Gastrocnemius medialis (tissue), 4 donors: Measurements from ENCODE around the gene NTN1. TPM values are rescaled to one million over a fixed set of nuclear protein-coding genes. Genes with fewer than 3 reads are reported as not detected.

Source experiments
- ATAC-seq, 2 donors: fragments of 150-250 bp; one replicate each; pipeline ENCODE4 v1.9.1; 2016
- DNase-seq, 2 donors: peaks; one replicate each; pipeline ENCODE4 v3.0.0-alpha.2; 2019
- H3K27ac ChIP-seq, 4 donors: fragments of 200-600 bp; sonication (generic); 1 replicate in 1 of 4; 2 replicates in 3 of 4; pipeline ENCODE4 v1.5.1; 2016 to 2018; ENCODE audit warnings: mild to moderate bottlenecking in 2 of 4, moderate library complexity in 1 of 4
- H3K27me3 ChIP-seq, 3 donors: fragments of 200-600 bp; sonication (generic) in 2 of 3; 1 replicate in 1 of 3; 2 replicates in 2 of 3; pipeline versions ENCODE4 v1.5.1 to v1.6.0; 2016 to 2019; ENCODE audit warnings: mild to moderate bottlenecking in 1 of 3, moderate library complexity in 1 of 3
- H3K36me3 ChIP-seq, 2 donors: fragments of 200-600 bp; sonication (generic) in 1 of 2; one replicate each; pipeline ENCODE4 v1.5.1; 2017 to 2018
- H3K4me1 ChIP-seq, 2 donors: fragments of 200-600 bp; sonication (generic) in 1 of 2; one replicate each; pipeline ENCODE4 v1.5.1; 2016 to 2017; ENCODE audit warnings: mild to moderate bottlenecking in 2 of 2
- H3K4me3 ChIP-seq, 4 donors: fragments of 200-600 bp; sonication (generic) in 3 of 4; 1 replicate in 1 of 4; 2 replicates in 3 of 4; pipeline ENCODE4 v1.5.1; 2016 to 2019; ENCODE audit warnings: mild to moderate bottlenecking in 2 of 4
- H3K9me3 ChIP-seq, 3 donors: fragments of 200-600 bp; sonication (generic) in 2 of 3; 1 replicate in 1 of 3; 2 replicates in 2 of 3; pipeline ENCODE4 v1.5.1; 2016 to 2019
- POLR2A ChIP-seq, 2 donors: fragments of 450-650 bp; IDR thresholded peaks; one replicate each; pipeline ENCODE4 v1.6.1; 2017; ENCODE audit warnings: antibody characterized with exemption in 2 of 2, mild to moderate bottlenecking in 2 of 2, moderate library complexity in 2 of 2
- in situ Hi-C, 4 donors: fragments of 200-750 bp; cut with MboI; loops; one replicate each; pipeline versions ENCODE4 v1.15.0 to v1.8.0; 2017; ENCODE audit warnings: low sequenced_read_pairs in 4 of 4
- intact Hi-C: fragments of 100-400 bp; cut with DNase I; formaldehyde crosslinking; loops from one replicate; pipeline ENCODE4 v1.15.1; 2023; ENCODE audit warnings: low total_unique reads
- total RNA-seq, 4 donors: library from RNA; depleted of rRNA; stranded (reverse); fragments of >200 nt; gene quantifications; one replicate each; pipeline versions ENCODE4 v1.1.0 to v1.2.3, GENCODE V29; 2016
- TF ChIP-seq, protein P1 (sequence below), 5 experiments: fragments of 450-650 bp in 3 of 5; fragments of 200-600 bp in 2 of 5; sonication (generic) in 2 of 5; IDR thresholded peaks in 4 of 5; conservative IDR thresholded peaks in 1 of 5; 1 replicate in 4 of 5; 2 replicates in 1 of 5; pipeline ENCODE4 v1.5.1; 2016 to 2019; ENCODE audit warnings: antibody characterized with exemption in 5 of 5, mild to moderate bottlenecking in 3 of 5, moderate library complexity in 3 of 5

Gene NTN1
- total RNA-seq, 4 donors from 2014 or later: 0.76 to 4.1 (median 1.2) TPM

GRCh38 chr17:9087921-9088320 is 66.6 kb downstream of the NTN1 start:
- H3K4me1 ChIP-seq: no peaks in the 10 kb centered on the region
- H3K27me3 ChIP-seq: no peaks in the 10 kb centered on the region
- no peak overlapping the region for H3K27ac ChIP-seq
- H3K4me3 ChIP-seq: no peak overlapping the region
- TF ChIP-seq, protein P1, sequence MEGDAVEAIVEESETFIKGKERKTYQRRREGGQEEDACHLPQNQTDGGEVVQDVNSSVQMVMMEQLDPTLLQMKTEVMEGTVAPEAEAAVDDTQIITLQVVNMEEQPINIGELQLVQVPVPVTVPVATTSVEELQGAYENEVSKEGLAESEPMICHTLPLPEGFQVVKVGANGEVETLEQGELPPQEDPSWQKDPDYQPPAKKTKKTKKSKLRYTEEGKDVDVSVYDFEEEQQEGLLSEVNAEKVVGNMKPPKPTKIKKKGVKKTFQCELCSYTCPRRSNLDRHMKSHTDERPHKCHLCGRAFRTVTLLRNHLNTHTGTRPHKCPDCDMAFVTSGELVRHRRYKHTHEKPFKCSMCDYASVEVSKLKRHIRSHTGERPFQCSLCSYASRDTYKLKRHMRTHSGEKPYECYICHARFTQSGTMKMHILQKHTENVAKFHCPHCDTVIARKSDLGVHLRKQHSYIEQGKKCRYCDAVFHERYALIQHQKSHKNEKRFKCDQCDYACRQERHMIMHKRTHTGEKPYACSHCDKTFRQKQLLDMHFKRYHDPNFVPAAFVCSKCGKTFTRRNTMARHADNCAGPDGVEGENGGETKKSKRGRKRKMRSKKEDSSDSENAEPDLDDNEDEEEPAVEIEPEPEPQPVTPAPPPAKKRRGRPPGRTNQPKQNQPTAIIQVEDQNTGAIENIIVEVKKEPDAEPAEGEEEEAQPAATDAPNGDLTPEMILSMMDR (IDR thresholded peaks at IDR 0.05 in 4 of 5, conservative IDR thresholded peaks at IDR 0.05 in 1 of 5): no peak
- no peak for TF ChIP-seq POLR2A (IDR thresholded peaks at IDR 0.05)
- no peak for DNase-seq
- in situ Hi-C loops (no loop called here), intact Hi-C loops (no loop called here)
- no peaks in the 10 kb centered on the region for H3K9me3 ChIP-seq
- no peaks in the 10 kb centered on the region for H3K36me3 ChIP-seq
- ATAC-seq: no peak

DNA sequence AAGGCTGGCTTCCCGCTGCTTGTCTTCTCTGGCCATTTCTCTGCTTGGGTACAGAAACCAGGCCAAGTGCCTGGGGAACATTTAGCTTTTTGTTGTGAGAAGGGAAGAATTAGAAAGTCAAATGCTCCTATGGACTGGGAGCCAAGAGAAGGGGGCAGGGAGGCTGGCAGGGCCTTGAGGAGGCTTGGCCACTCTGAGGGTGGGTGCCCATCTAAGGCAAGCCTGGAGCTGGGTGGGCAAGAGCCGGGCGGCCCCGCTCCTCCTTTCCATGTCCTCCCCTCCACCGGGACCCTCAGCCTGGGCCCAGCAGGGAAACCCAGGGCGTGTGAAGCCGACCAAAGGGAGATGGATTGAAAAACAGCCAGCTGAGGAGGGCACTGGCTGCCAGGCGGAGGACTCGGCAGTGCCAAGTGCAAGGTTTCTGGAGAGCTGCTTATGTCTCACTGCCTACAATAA is 69.4 kb downstream of the NTN1 start:
- Histone ChIP-seq H3K9me3 (no peaks in the 10 kb centered on the region), H3K27me3 (no peaks in the 10 kb centered on the region), H3K27ac (no peak overlapping the region), H3K36me3 (no peaks in the 10 kb centered on the region), H3K4me1 (no peaks in the 10 kb centered on the region), H3K4me3 (no peak overlapping the region)
- no peak for DNase-seq
- in situ Hi-C loops (no loop called here), intact Hi-C loops (no loop called here)
- TF ChIP-seq, protein P1 (IDR thresholded peaks at IDR 0.05 in 4 of 5, conservative IDR thresholded peaks at IDR 0.05 in 1 of 5): no peak
- TF ChIP-seq POLR2A (IDR thresholded peaks at IDR 0.05): no peak
- ATAC-seq: no peak

GRCh38 chr17:9094193-9094592 is 72.9 kb downstream of the NTN1 start:
- TF ChIP-seq POLR2A (IDR thresholded peaks at IDR 0.05): no peak
- TF ChIP-seq, protein P1 (IDR thresholded peaks at IDR 0.05 in 4 of 5, conservative IDR thresholded peaks at IDR 0.05 in 1 of 5): no peak
- H3K4me1 ChIP-seq: no peaks in the 10 kb centered on the region
- intact Hi-C loops (no loop called here), in situ Hi-C loops (no loop called here)
- no peak overlapping the region for H3K27ac ChIP-seq
- no peaks in the 10 kb centered on the region for H3K9me3 ChIP-seq
- H3K27me3 ChIP-seq: no peaks in the 10 kb centered on the region
- H3K4me3 ChIP-seq: no peak overlapping the region
- DNase-seq: no peak
- H3K36me3 ChIP-seq: no peaks in the 10 kb centered on the region
- ATAC-seq: no peak

DNA sequence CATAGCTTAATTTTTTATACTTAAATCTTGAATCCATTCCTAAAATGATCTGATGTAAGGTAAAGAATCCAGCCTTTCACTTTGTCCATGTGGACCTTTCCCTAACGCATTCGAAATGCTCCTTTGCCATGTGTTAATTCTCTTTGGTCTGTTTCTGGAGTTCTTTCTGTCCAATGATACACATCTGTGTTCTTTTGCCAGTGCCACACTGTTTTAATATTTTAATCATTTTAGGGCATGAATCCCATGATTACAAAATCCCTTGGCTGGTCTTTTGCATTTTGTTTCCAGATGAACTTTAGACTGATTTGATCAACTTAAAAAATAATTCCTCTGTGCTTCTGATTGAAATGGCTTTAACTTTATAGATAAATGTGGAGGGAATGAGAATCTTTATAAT is 74.1 kb downstream of the NTN1 start:
- Histone ChIP-seq H3K4me3 (no peak overlapping the region), H3K36me3 (no peaks in the 10 kb centered on the region), H3K9me3 (no peaks in the 10 kb centered on the region), H3K27ac (no peak overlapping the region), H3K4me1 (no peaks in the 10 kb centered on the region), H3K27me3 (no peaks in the 10 kb centered on the region)
- ATAC-seq: no peak
- in situ Hi-C loops: no loop called here
- intact Hi-C loops: no loop called here
- TF ChIP-seq, protein P1 (IDR thresholded peaks at IDR 0.05 in 4 of 5, conservative IDR thresholded peaks at IDR 0.05 in 1 of 5): no peak
- TF ChIP-seq POLR2A (IDR thresholded peaks at IDR 0.05): no peak
- DNase-seq: no peak

- Histone ChIP-seq H3K9me3 (no peaks in the 10 kb centered on the region), H3K27ac (no peak overlapping the region), H3K4me3 (no peak overlapping the region), H3K4me1 (no peaks in the 10 kb centered on the region), H3K27me3 (no peaks in the 10 kb centered on the region), H3K36me3 (no peaks in the 10 kb centered on the region)
- in situ Hi-C loops: no loop called here
- TF ChIP-seq, protein P1 (IDR thresholded peaks at IDR 0.05 in 4 of 5, conservative IDR thresholded peaks at IDR 0.05 in 1 of 5): no peak
- TF ChIP-seq POLR2A (IDR thresholded peaks at IDR 0.05): no peak
- DNase-seq: no peak
- intact Hi-C loops: no loop called here
- no peak for ATAC-seq
These were observed 77.0 kb downstream of the NTN1 start for GRCh38 chr17:9098242-9098825.
